Hematopoietic multipotent progenitor cell treated with erythropoietin and hydrocortisone succinate and interleukin-3 and kit ligand, for 15 days (in vitro differentiated cells): ENCODE data around the gene CCL19.
"Not testable (repeated sequence)": the region's sequence is repeated elsewhere in the genome, so short reads cannot be mapped to it uniquely, and the experiment has no call there.

Experiments used
- DNase-seq: peaks from one replicate; pipeline ENCODE4 v3.0.0-alpha.2; 2015; ENCODE audit warnings: low spot score

The CCL19 gene

DNA sequence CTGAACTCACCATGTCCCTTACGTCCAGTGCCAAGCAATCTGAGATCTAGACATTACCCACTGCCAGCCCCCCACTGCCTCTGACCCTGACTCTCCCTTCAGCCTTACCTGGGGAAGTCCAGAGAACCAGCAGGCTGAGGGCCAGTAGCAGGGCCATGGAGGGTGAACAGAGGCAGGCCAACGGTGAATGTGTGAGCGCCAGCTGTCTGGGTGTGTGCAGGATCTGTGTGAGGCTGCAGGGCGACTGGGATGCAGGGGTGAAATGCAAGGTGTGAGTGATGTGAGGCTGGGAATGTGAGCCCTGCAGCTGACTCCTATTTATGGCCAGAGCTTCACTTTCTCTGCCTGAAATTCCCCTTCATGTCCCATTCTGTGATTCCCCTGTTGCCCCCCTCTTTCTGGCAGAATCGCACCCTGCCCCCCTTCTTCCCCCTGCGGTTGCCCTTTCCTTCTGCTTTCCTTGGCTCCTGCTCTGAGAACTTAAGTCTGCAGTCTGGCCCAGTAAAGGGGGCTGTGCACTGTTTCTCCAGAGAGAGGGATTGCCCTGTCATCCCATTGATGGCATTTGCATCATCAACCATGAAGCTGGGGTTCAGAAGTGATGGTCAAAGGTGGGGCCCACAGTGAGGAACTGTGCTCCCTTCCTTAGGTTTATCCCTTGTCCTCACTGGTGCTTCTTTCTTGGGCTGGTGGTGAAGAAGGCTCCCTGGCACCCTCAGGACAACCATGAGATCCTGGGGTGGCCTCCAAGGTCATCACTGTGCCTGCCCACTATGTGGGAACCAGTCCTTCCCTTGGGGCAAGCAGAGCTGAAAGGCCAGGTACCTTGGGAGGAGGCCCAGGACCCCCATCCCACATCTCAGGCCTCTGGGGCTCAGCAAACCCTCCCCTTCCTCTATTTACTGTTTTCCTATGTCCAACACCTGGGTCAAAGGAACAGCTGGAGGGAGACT, at the start of gene CCL19:
TSS of gene CCL19 (minus strand) at position 294 of the 953 bp plus-strand sequence. CDS start at position 157, 137 bp downstream.
- DNase-seq: no peak

DNA sequence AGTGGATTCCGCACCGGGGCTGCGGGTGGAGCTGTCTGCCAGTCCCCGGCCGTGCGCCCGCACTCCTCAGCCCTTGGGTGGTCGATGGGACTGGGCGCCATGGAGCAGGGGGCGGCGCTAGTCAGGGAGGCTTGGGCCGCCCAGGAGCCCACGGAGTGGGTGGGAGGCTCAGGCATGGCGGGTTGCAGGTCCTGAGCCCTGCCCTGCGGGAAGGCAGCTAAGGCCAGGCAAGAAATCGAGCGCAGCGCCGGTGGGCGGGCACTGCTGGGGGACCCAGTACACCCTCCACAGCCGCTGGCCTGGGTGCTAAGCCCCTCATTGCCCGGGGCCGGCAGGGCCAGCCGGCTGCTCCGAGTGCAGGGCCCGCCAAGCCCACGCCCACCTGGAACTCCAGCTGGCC, 49.1 kb upstream of the CCL19 start:
- DNase-seq: not testable (repeated sequence)

DNA sequence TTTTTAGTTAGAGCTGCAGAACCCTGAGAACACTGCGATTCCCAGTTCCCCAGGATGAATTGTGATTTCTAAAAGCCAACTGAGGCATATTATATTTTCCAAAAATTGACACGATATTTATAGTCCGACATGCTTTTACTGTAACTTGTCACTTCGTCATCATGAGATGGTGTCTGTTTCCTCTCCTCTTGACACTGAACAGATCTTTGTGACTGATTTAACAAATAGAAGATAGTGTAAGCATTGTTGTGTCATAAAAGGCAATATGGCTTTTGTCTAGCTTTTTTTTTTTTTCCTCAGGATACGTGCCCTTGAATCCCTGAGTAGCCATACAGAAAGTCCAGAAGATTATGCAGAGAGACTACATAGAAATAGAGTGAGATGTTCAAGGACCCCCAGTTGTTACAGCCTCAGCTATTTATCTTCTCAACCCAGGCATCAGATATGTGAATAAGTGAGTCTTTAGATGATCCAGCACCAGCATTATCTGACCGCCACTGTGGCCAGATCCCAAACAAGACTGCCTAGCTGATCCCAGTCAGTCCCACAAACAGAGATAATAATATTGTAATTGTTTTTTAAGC, 46.7 kb upstream of the CCL19 start:
- DNase-seq: no peak

DNA sequence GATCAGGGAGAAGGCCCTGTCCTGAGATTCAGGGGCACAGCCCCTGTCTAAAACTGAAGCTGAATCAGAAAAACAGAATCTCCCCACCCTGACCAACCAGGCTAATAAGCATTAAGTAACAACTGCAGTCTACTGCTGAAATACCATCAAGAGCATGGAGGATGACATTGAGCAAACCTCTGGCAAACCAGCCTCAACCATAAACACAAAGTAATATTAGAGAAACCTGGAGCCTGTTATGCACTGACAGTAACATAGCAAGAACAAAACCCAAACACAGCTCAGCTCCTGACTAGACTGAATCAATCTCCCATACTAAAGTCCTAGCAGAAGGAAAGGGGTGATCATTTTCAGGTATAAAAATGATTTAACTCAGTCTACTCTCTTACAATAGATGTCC, 43.6 kb upstream of the CCL19 start:
- DNase-seq: no peak

DNA sequence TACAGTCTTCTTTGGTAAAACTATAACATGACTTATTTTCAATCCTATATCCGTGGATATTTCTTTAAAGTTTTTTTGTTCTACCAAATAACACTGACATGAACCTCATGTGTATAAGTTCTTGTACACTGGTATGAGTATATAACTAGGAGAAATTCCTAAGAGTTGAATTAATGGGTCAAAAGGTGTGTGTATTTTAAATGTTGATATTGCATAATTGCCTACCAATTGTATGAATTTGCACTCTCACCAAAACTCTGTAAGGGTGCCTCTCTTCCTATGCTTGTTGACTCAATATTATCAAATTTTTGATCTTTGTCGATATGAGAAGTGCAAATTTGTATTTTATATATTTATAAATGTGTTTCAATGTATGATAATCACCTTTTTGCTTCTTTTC, 41.8 kb upstream of the CCL19 start:
- DNase-seq: no peak

DNA sequence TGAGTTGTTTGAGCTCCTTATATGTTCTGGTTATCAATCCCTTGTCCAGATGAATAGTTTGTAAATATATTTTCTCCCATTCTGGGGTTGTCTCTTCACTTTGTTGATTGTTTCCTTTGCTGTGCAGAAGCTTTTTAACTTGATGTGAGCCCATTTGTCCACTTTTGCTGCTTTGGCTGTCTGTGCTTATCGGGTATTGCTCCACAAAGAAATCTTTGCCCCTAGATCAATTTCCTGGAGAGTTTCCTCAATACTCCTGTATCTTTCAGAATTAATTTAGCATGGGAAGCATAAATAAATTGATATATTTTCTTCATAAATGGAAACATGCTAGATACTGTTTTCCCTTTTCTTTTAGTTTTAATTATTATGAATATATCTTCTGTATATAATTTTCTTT, 41.4 kb upstream of the CCL19 start:
- DNase-seq: no peak

DNA sequence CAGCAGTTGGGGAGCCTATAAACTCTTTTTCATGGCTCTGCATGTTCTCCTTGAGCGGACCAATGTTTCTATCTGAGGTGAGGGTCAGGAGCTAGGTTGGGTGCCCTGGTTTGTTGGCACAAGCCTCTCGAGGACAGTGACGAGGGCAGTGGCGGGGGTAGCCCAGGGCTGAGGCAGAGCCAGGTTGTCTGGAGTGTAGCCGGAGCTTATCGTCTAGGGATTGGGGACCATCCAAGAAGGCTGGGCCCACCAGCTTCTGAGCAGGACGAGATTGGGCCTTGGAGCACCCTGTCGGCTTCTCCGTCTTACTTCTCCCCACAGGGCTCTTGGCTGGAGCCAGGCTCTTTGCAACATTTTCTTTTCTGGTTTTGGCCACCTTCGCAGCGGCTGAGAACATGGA, 32.1 kb upstream of the CCL19 start:
- no peak for DNase-seq

DNA sequence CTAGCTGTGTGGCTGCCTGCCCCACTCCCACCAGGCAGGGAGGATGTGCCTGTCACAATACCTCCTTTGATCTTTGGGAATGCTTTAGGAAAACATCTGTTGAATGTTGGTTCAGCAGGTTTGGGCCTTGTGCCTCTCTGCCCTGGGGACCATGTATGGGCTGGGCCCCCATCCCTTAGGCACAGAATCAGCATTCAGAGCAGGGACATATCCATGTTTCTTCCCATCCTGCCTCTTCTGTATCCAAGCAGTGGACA, 28.6 kb upstream of the CCL19 start:
- DNase-seq: not testable (repeated sequence)

DNA sequence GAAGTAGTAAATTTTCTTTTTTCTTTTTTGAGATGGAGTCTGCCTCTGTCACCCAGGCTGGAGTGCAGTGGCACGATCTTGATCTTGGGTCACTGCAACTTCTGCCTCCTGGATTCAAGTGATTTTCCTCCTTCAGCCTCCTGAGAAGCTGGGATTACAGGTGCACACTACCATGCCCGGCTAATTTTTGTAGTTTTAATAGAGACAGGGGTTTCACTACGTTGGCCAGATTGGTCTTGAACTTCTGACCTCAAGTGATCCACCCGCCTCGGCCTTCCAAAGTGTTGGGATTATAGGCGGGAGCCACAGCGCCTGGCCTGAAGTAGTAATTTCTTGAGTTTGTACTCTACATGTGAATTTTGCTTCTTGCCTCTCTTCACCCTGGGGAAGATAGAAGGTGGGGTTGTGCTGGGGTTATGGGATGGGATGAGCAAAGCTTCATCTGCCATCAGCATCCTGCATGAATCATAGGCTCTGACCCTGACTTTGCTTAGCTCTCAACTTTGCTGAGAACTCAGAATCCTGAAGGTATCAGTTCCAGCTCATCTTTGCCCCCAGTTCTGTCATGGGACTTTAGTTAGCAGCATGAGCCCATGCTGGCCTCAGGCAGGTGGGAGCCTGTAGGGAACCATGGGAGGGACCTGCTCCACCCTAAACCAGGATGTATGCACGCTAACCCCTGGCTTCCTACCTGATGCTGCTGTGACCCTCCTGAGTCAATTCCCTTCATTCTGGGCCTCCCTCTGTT, 28.1 kb upstream of the CCL19 start:
- DNase-seq: no peak

DNA sequence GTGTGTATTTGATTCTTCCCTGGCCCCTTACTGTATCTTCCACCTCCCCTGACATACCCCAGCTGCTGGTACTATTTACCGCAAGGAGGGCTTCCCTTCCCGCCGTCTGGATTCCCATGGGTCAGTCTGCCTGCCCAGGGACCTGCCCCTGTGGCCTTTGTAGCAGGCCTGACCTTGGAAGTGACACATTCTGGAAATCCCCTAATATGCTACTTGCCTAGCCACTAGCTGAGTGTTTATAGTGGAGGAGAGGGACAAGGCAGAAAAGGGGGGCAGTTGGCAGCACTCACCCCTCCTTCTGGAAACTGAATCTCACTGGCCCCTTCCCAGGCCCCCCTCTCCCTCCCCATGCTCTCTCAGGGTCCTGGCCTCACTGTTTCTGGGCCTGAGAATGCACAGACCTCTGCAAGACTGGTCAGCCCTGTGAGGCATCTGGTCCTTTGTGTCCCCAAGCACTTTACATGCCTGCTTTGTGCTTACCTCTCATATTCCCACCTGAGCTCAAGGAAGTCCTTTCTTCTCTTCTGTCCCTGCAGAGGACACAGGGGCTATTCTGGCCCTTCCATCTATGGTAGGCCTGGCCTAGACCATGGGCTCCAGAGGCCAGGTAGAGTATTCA, 27.0 kb upstream of the CCL19 start:
- DNase-seq: no peak

DNA sequence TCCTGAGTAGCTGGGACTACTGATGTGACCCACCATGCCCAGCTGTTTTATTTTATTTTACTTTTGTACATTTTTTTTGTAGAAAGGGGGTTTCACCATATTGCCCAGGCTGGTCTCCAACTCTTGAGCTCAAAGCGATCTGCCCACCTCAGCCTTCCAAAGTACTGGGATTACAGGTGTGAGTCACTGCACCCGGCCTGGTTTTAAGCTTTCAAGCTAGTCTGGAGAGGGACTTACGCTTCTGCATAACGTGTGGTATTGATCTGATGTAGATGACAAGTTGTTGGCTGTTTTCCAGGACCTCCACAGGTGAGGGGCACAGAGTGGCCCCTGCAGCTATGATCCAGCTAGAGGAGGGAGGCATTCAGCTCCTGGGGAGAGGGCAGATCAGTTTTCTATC, 25.6 kb upstream of the CCL19 start:
- no peak for DNase-seq

DNA sequence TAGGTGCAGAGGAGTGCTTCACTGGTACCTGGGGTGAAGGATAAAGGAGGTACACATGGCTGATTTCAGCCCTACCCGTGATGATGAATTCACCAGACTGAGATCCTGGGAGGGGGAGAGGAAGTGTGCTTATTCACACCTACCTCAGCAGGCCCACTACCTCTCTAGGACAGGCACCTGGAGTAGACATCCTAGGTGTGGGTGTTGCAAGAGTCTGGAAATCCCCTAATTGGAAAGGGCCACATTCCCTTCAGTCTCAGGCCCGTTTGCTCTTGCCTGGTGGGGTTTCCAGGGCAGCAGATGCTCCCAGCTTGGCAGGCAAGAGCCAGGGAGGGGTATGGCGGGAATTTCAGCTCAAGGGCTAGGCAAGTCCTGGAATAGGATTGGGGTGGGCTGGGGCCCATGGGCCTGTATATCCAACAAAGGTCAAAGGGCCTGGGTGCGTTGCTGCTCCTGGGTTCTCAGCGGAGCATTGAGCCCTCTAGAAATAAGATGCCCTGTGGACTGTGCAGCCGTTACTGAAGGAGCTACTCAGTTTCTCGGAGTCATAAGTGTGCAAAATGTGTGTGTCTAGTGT, 24.7 kb upstream of the CCL19 start:
- no peak for DNase-seq

DNA sequence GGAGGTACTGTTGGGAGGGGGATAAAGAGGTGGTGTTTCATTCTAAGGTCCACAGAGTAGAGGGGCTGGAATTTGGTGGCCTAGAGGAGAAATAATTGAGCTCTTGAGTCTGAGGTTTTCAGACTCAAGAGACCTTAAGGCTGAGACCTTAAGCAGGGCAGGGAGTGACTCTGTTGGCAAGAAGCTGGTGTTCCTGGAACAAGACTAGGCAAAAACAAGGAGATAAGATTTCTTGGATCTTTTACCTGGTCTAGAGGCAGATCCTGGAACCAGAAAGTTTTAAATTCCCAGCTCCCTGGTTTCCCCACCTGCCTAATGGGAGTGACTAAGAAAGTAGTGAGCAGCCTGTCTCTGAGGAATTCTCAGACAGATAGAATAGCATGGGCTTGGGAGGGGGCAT, 22.9 kb upstream of the CCL19 start:
- DNase-seq: no peak

DNA sequence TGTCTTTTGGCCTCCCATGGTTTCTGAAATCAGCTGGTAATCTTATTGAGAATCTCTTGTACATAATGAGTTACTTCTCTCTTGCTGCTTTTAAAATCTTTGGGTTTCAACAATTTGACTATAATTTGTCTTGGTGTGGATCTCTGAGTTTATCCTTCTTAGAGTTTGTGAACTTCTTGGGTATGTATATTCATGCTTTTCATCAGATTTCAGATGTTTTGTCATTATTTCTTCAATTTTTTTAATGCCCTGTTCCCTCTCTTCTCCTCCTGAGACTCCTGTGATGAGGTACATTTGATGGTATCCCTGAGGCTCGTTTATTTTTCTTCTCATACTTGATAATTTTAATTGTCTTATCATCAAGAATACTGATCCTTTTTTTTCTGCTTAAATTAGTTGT, 21.1 kb upstream of the CCL19 start:
- DNase-seq: no peak

DNA sequence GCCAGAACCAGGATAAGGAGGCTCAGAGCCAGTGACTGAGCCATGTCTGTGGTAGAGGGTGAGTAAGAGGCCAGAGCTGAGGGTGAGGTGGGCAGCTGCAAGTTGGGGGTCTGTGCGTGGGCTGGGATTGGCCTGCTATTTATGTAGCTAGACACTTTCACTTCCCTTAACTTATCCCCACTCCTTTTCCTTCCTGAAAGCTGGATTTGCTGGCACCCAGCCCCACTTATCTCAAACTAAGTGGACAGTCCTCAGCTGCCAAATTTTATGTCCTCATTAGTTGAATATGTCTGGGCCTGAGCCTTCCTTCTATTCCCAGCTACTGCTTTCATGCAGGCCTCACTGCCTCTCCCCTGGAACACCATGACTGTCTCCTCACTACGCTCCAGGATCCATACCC, 18.9 kb upstream of the CCL19 start, which contains the start of gene CCL21:
TSS of gene CCL21 (minus strand) at position 114 of the 400 bp plus-strand sequence. CDS start at position 44, 70 bp downstream.
- DNase-seq: no peak

DNA sequence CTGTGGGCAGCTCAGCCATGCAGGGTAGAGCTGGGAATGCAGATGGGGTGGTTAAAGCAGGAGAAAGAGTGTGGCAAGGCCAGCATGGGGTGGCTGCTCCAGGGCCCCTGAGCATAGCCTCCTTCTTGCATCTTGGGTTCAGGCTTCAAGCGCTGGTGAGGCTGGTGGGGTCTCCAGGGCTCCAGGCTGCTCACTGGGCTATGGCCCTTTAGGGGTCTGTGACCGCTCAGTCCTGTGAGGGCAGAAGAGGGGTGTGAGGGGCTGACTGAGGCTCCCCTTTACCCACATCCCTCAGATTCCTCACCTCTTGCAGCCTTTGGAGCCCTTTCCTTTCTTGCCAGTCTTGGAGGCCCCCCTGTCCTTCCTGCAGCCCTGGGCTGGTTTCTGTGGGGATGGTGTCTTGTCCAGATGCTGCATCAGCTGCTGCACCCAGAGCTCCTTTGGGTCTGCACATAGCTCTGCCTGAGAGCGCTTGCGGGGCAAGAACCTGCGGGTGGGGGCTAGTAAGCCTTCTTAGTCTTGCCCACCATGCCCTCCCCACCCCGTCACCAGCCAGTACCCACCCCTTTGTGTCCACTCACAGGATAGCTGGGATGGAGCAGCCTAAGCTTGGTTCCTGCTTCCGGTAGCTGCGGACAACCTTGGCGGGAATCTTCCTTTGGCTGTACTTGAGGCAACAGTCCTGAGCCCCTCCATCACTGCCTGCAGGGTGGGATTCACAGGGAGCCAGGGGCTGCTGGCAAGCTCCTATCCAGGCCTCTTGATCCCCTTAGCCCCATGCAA, 18.3 kb upstream of the CCL19 start:
- DNase-seq: no peak

DNA sequence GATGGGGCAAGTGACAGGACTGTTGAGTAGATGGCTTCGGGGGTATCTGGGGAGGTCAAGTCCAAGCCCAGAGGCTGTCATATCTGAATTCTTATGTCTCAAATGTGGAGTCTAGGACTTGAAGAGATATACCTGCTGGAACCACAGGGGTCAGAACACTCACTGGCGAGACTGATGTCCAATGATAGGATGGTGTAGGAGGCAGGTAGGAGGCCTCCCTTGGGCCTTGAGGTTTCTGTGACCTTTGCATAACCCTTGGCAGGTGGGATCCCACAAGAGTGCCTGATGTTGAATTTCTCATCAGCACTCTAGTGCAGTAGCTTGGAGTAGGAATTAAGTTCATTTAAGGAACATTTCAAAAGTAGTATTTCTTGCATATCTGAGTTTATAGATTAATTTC, 16.1 kb upstream of the CCL19 start:
- no peak for DNase-seq

DNA sequence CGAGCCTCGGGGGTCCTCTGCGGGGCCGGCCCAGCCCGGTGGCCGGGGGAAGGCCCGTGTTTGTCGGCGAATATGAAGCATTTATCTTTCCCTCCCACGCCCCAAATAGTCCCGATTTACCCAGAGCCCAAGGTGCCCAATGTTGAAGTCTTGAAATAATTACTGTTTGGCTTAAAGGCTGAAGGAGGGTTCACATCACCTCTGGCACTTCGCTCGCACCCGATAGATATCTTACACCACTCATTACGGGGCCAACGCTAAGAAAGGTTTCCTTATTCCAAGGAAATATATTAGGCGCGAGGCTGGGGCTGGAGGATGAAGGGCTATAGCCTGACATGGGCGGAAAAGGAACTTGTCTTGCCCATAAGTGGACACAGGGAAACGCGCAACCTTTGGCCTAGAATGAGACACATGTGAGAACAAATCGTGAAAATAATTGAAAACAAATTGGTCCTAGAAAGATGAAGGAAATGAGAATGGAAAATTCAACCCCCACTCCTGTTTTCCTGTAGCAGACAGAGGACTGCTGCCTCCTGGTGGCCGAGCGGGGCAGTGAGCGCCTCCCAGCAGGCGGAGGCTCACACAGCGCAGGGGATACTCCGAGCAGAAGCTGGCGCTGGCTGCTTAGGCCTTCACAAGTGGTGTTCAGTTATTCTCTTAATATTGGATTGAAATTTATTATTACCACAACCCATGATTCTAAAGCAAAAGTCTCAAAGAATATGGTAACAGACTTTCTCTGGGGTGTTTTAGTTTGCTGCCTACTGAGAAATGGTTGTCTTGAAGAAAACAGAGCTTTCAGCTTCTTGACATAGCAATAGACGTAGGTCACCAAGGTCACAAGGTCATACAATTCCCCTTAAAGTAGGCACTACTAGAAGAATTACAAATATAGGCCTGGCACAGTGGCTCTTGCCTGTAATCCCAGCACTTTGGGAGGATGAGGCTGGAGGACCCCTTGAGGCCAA, 11.0 kb upstream of the CCL19 start:
- peak; percentile 71 for DNase-seq

DNA sequence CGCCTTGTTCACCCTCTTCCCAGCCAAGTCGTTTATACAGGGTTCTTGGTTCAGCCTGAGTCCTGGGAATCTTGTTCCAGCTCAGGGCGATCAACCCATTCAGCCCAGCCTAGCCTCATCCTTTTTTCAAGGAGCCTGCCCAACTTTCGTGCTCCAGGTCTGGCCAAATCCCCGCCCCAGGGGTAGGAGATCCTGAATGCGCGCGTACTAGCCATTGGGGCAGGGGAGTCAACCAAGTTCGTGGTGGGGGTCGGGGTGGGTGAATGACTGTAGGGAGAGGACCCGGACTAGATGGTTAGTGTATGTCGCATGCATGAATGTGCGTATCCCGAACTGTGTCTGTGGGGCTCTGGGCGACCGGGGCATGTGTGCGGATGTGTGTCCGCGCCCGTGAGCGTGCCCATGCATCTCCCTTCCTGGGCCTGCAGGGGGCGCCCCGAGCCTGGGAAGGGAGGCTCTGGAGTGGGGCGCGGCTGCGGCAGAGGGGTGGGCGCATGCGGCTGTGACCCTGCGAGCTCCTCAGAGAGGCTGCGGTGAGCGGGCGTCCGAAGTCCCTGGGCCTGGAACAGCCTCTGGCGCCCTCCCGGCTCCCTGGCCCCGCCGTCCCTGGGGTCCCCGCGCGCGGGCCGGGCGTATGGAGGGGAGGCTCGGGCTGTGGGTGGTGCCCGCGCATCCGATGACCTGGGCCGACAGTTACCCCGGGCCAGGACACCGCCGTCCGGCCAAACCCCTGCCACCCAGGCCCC, 10.1 kb upstream of the CCL19 start:
- DNase-seq: peak; percentile 50
